Activated CD4-positive, CD25-positive, alpha-beta regulatory T cell (primary cell): Measurements from ENCODE around the gene HOPX.
"Not testable (repeated sequence)": the region's sequence is repeated elsewhere in the genome, so short reads cannot be mapped to it uniquely, and the experiment has no call there.

Experiments used
- DNase-seq, 4 experiments: peaks; one replicate each; lab custom pipeline; 2025; lab: John Stamatoyannopoulos, UW

Gene HOPX

DNA sequence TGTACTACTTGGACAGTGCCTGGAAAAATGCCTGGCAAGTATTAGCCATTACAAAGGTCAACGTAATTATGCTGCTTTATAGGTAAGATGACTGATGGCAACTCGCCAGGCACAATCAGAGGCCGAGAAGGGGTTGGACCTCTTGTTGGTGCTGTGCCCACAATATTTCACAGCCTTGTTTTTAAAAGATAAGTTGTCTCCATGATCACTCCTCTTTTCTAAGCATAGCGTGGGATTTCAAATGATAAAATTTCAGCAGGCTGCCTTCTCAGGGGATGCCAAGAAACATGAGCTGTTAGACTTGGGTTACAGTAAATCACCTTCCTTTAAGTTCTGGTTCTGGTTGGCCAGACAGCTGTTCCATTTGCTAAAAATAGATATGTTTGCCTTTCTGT is 26.9 kb downstream of the HOPX start:
- no peak for DNase-seq

DNA sequence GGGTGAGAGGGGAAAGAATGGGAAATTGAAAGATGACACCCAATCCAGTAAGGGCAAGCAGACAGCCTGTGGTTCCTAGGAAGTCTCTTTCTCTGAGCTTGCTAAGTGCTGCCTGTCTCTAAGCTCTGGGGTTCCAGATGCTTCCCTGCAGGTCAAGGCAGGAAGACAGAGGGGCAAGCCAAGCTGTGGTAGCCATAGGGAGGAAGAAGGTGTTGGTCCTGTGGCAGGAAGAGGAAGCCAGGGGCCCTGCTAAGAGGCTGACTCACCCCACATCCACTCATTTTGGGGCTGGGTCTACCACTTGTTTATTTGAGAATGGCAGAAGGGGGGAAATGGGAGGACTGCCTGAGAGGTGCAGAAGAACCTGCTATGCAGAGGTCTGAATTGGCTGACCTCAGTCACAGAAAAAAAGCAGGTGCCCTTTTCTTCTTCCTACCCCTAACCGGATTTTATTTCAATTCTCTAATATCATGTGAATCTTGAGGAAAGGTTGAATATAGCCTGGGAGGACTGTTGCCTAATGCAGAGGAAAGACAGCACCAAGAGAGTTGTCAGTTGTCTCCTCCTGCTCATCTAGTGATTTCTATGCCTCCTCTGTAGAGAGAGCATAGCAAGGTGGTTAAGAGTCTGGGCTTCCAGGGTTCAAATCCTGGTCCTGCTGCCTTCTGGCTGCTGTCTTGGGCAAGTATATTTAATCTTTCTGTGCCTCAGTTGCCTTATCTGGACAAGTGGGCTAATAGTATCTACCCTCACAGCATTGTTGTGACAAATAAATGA is 27.4 kb downstream of the HOPX start:
- DNase-seq = no peak

DNA sequence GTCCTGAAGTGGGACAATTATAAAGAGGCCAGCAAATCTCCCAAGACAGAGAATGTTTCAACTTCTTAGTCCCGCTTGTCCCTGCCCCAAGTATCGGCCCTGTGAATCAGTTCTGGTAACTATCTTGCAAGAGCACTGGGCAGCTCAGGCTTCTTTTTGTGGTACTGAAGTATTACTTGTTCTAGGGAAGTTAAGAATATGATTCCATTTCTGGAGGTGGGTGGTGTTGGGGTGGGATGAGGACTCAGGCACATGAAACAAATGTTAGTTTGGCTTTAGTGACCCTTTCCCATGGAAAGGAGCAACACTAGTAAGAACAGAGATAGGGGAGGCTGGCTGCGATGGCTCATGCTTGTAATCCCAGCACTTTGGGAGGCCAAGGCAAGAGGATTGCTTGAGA is 28.9 kb downstream of the HOPX start:
- no peak for DNase-seq

DNA sequence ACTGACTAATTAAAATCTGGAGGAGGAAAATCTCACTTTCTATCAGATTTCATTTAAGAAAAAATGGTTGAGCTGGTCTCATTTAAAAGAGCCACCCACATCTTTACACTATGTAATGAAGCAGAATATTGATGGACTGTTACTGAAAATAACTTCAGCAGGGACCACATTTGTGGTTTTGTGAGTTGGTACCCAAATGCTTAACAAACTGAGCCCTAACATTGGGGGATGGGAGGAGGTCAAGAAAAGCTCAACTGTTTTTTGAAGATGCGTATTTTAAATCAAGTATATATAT is 30.1 kb downstream of the HOPX start:
- no peak for DNase-seq

DNA sequence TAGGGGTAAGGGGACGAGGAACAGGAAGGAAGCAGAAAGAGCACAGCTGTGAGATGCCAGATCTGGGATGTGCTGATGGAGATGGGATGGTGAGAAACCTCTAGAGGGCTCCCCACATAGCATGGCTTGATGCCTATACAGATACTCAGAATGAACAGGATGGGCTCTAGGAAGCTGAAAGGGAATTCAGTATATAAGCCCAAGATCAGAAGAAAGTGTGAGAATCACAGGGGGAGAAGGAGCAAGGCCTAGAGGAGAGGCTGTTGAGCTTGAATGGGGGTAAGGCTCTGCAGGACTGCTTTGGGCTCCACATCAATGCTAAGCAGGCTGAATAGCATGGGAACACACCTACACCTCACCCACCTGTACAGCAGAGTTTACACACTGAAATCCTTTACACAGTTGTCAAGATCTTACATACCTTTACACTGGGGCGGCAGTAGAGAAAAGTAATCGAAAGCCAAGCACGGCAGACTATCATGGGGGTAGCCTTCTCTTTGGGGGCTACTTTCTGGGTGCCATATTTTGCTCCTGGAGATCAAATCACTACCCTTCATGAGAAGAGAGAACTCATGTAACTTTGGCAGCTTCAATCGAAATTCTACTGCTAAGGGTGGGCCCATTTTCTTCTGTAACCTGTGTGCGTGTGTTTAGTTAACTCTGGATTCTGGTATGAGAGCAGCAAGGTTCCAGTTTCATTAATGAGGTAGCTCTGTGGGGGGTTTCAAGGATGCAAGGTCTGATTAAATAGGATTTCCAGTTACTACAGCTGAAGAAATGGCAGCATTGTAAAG is 30.6 kb downstream of the HOPX start:
- DNase-seq = no peak

DNA sequence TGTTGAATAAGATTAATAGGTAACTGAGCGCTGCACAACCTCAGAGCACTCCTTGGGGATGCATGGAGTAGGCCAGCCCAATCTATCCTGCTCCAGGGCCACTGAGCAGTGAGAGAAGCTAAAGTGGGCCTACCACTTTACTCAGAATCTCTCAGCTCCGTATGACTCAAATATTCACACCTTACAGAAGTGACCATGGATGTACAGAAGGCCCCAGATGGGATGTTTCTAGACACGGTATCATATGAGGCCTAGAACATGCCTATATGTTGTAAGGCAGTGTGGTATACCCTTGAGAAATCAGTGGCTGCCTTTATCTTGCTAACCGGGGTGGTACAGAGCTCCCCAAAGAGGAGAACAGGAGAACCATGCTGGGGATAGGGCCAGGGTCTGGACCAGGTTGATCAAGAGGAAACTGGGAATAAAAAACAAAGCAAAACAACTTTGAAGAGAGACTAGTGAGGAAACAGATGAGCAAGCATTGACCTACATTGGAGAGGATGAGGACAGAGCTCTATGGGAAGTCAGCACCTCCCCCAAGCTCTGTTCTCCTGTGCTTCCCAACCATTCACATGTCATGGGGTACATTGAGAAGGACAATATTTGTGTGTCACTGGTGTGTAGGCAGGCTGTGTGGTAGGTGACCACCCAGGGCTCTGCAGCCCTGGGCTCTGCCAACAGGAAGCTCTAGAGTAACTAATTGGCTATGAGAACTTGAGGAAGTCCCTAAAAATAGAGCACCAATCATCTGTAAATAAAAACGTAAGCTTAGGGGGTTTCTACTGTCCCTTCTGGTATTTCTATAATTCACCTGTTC is 31.4 kb downstream of the HOPX start:
- DNase-seq = no peak

DNA sequence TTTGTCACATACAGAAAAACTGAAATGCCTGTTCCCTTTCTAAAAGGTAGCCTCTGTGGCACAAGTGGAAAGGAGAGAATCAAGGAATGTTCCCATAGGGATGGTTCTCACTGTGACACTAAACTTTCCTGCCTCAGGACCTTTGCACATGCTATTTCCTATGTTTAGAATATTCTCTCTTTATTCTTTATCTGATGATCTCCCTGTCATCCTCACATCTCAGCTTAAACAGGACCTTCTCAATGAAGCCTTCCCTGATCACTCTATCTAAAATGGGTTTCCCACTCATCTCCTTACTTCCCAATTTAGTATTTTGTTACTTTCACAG is 32.3 kb downstream of the HOPX start:
- no peak for DNase-seq

DNA sequence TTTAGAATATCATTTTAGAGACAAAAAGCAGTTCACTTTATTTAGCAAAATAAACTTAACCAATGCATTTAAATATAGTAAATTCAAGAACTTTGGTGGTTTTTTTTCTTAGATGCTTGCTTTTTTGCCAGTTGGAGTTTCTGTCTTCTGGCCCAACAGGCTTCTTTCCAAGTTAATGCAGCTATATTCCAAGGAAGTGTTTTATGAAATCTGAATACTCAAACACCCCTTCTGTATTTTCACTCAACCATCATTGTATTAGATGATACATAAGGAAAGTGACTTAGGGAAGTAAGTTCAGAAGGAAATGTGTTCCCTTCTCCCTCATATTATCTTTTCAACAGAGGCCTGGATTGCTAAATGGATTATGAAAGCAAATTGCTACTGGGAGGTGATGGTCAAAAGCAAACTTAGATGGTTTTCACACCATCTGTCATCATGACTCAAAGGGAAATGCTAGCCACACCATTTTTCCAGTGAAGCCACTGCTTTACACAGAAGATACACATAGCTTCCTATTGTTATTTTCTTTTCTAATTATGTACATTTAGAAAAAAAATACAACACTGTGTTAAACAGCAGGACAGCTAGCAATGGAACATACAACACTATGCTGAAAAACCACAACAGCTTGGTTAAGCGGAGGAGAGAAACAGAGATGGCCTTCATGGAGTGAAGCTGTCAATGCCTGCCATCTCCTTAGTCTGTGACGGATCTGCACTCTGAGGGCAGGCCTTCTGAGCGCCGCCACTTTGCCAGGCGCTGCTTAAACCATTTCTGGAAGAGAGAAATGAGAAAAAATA is 32.9 kb downstream of the HOPX start:
- DNase-seq = no peak

DNA sequence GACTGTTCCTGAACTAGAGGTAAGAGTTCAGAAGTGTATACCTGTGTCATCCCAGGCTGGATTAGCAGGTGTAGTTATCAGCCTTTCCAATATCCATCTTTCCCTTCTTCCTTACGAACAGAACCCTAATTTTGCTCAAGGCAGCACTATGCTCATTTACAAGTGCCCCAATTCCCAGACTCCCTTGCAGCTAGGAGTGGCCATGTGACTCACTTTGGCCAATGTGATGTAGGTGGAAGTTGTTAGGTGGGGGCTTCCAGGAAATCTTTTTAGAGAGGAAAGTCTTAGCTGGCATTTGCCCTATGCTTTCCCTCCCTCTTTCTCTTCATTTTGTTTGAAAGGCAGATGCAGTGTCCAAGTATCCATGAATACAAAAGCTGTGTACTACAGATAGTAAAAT is 34.8 kb downstream of the HOPX start:
- DNase-seq = no peak

DNA sequence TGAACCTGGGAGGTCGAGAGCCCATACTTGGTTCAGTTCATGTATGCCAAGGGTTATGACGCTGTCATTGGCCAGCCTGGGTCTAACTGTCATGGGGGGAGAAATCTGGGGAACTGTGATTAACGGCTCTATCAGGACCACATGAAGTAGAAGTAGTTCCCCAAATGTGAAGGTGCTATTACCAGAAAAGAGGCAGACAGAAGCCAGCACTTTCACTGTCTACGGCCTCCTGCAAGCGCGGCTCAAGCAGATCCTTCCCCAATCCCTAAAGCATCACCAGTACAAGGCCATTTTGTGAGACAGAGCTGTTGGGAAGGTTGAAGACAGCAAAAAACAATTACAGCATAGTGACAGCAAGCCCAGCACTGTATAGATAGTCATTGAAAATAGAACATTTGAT is 37.5 kb downstream of the HOPX start:
- DNase-seq = no peak

DNA sequence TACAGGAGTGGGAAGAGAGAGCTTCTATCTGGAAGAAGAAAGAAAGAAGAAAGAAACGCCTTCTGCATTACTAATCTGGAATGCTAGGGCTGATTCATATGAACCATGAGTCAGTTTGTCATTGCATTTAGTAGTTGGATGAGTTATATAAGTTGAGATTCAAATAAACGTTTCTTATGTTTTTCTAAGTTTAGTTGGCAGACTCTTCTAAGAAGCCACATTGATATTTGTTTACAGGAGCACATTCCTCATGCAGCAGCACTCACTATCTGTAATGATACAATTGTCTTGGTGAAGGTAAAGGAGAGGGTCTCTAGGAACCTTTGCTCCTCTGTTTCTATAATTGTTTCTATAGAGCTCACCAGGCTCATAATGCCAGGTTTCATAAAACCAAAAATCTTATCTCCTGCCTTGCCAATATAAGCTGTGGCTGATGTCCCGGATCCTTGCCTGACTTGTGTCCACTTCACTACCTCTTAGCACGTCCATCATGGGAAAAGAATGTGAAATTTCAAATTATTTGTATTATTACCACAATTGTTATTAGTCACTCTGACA is 39.5 kb downstream of the HOPX start:
- no peak for DNase-seq

DNA sequence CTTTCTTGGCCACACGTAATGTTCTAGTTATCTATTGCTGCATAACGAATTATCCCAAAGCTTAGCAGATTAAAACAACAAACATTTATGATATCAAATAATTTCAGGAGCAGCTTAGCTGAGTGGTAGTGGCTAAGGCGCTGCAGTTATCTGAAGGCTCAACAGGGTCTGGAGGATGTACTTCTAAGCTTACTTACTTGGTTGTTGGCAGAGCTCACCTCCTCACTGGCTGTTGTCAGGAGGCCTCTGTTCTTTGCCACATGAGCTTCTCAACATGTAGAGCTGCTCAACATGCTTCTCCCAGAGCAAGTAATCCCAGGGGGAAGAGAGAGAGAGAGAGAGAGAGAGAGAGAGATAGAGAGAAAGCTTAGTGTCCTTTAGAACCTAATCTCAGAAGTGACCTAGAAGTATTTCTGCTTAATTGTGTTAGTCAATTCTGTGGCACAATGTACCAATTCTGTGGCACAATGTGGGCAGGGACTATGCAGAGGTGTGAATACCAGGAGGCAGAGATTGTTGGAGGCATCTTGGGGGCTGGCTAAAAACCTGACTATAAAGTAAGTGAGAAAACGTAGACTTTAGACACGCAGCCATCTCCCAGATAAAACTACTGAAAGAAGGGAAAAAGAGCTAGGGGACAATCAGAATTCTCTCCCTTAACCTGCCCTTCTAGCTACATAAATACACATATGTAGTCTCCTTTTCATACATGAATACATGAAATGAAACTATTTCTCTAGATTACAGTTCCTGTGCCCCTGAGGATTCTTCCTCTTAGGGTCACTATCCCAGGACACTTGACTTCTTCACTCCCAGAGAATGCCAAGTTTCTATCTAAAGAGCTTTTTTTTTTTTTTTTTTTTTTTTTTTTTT is 40.2 kb downstream of the HOPX start:
- DNase-seq = no peak

DNA sequence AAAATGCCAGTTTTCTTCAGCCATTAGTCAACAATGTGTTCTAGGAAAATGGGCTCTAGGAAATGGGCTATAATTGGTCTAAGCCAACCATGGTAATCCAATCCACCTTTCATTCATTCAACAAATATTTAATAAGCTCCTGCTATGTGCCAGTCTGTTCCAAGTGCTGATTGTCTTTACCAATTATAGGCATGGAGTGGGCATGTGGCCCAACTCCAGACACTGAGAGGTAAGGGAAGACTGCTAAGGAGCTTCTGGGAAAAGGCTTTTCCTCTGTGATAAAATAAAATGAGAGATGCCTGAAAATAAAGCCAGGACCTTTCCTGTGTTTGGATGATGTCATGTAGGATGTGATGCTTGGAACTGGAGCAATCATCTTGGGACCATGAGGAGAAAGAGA is 43.3 kb downstream of the HOPX start:
- DNase-seq = no peak

DNA sequence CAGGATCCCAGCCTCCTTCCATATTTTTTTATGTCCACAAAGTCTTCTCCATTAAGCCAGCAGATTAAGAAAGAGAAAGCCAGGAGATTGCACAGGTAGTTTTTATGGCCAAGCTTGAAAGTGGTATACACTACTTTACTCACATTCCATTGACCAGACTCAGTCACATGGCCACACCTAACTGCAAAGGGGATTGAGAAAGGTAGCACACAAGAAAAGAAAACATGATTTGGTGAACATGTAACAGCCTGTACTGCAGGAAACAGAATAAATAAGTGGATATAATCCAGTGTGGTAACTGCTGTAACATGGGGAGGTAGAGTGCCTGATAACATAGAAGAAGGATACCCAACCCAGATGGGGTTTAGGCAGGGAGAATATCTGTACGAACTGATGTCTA is 43.9 kb downstream of the HOPX start:
- no peak for DNase-seq

DNA sequence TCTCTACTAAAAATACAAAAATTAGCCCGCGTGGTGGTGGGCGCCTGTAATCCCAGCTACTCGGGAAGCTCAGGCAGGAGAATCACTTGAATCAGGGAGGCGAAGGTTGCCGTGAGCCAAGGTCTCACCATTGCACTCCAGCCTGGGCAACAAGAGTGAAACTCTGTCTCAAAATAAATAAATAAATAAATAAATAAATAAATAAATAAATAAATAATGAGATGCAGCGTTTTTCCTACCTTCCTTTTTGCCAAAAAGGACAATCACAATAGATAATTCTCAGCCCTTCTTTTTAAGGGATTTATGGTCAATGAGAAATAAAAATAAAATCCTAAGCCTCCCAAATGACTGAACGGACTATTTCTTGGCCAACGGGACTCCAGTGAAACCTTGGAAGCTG is 46.1 kb downstream of the HOPX start:
- not testable (repeated sequence) for DNase-seq

DNA sequence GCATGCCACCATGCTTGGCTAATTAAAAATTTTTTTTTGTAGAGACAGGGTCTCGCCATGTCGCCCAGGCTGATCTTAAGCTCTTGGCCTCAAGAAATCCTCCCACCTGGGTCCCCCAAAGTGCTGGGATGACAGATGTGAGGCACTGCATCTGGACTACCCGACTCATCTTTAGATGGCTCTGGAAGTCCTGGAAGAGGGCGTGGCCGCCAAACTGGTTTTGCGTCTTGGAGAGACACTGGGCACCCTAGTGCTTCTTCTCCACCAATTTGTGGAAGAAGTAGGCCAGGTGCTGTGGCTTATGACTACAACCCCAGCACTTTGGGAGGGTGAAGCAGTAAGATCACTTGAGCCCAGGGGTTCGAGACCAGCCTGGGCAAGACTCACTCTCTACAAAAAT is 47.6 kb downstream of the HOPX start:
- no peak for DNase-seq

DNA sequence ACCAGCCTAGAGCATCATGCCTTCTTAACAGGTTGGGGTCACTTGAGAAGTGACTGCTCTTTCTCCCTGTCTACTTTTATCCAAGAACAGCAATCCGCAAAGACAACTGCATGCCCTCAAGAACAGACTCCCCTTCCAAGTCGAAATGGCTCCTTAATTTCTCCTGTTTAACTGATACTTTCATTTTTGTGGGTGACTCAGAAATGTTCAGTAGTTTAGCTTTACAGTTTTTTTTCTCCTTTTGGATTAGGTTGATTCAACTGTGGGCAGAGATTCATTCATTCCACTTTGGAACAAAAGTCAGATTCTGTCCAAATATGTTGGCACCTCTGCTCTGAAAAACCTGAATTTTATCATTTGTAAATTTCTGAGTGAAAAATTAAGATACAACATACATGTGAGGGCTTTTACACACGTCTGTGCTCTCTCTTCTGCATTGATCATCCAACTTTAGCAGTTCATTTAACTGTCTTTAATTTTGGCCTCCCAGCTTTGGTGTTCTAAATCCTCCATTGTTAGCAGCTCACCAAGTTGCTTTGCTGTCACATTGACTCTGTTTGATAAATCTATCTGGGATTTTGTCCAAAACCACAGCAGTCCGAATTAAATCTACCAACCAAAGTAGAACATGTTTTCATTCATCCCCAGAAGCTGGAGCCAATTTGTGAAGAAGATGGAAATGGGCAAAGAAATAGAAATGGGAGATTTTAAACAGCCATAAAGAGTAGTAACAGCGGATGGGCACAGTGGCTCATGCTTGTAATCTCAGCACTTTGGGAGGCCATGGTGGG is 50.0 kb downstream of the HOPX start:
- DNase-seq = no peak

DNA sequence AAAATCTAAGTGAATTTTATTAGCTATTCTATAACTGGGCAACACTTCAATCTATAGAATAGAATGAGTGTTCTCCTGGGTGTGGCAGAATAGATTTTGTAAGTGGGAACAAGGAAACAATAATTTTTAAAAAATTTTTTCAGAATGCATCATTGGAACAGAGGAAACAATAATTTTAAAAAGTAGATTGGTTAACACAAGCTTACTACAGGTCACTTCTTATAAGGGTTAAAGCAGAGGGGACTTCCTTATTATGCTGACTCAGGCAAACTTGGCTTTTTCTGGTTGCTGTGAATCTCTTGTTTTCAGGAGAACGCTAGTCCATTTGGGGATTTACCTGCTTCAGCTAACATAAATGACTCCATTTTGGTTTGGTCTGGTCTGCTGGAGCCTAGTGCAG is 52.5 kb downstream of the HOPX start:
- DNase-seq = no peak

DNA sequence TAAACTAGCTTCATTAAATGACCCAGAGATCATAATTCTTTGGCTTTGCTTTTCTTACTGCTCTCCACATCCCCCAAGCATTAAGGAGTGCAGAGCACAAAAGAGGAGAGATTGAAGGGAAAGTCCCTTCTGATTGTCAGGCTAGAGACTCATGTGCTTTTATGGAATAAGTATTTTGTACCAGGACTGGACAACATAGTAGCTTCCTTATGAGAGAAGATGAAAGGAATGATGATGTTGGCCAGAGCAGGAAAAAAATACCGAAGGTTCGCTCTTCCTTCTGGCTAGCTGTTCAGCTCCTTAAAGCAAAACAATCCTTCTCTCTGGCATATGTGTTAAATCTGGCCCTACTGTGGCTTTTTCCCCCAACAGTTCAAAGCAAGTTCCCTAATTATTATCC is 53.1 kb downstream of the HOPX start:
- DNase-seq = no peak

DNA sequence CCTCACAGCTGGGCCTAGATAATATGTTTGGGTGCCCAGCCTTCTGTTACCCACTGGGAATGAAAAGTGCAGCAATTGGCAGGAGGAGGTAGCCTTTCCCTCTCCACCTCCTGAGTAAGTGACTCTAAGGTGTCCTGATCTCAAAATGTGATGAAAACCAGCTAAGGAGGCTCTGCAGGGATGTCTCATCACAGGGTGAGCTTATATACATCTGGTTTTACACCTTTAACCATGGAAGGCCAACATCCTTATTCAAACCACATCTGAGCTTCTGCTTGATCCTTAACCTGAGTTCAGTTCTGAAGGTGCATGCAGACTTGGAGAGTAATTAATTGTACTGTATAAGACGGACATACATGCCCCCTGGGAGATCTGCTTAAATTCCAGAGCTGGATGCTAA is 53.7 kb downstream of the HOPX start:
- DNase-seq = no peak
